GM21786 (cell line): ENCODE results near the gene CLCN2.

Experiments used
- ATAC-seq: cut with Tn5 transposase; IDR thresholded peaks from one replicate; pipeline ENCODE4 v1.9.1; 2021; ENCODE audit not compliant: unreplicated experiment

CLCN2 gene

DNA sequence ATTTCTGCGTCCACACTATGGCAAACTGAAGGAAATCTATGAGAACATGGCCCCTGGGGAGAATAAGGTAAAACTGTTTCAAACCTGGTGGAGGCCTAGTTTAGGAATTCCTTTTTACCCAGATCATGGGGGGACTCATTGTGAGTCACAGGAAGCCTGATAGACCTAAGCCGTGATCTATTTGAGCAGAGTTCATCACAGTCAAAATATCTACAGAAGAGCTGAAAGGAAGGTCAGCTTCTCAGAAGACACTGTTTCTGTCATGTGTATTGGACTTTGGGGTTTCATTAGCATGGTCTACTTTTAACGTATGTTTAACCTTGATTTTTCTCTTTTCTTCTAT is 61.1 kb downstream of the CLCN2 start:
- ATAC-seq: no peak

DNA sequence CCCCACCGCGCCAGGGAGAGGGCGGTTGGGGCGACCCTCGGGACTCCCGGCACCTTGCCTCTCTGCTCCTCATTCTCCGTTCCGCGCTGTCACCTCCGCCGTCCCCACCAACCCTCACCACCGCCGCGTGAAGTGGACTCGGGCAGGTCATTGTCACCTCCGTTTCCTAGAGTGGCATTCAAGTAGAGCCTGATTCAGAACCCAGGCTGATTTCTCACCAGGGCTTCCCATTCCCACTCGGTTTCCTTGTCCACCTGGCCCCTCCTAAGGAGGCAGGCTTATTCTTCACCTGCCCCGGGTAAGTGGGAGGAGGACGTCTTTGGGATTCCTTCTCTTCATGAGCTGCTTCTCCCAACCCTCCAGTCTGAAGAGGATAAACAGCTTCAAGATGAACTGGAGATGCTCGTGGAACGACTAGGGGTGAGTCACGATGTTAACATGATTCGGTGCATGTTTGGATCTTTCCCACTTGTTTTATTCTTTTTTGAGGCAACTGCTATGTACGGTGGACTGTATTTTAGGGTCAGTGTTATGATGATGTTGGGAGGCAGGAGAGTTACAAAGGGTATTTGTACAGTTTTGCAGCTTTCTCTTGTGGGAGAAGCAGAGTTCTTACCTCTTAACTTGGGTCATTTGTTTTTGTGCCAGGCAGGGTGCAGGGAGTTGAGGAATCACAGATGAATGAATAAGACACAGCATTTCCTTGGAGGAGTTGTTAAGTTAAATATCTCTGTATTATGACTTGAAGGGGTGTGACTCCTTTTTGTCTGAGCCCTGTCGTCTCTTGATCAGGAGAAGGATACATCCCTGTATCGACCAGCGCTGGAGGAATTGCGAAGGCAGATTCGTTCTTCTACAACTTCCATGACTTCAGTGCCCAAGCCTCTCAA is 61.7 kb downstream of the CLCN2 start:
- no peak for ATAC-seq

DNA sequence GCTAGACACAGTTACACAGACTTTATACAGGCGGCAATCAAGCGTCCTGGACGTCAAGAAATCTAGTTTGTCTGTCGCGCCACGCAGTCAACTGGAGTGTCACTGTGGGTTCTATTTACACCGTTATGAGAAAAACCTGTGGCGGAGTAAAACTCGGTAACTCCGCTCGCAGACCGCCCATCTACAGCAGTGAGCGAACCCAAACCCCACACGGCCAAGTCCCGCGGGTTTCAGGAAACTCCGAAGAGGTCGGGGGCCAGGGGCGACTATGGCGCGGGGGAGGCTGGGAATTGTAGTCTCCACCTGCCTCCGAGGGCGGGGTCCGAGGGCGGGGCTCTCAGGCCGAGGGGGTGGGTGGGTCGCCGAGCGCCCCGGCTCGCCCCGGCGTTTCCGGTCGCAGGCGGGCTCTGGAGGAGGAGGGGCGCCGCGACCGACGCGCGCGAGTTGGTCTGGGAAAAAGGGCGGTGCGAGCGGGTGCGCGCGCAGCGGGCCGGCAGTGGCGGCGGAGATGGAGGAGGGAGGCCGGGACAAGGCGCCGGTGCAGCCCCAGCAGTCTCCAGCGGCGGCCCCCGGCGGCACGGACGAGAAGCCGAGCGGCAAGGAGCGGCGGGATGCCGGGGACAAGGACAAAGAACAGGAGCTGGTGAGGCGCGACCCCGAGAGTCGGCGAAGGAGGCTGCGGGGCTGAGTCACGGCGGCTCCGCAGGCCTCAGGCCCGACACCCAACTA is 62.5 kb downstream of the CLCN2 start, which contains the start of gene PSMD2:
PSMD2 (plus strand) TSS at position 483 of the 729 bp plus-strand sequence; CDS start at position 509, 26 bp downstream.
- peak; percentile 94 for ATAC-seq

DNA sequence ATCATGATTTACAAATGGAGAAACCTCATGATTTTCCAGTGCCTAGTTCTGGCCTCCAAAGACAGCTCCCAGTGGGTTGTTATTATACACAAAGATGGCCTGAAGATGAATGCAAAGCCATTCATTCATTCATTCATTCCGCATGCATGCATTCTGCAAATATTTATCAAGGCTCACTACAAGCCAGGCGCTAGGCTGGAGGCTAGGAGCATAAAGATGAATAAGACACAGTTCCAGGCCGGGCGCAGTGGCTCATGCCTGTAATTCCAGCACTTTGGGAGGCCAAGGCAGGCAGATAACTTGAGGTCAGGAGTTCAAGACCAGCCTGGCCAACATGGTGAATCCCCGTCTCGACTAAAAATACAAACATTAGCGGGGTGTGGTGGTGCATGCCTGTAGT is 64.8 kb downstream of the CLCN2 start:
- ATAC-seq: no peak
